ENCODE data around the gene CENPA.
"Not testable (repeated sequence)": the region's sequence is repeated elsewhere in the genome, so short reads cannot be mapped to it uniquely, and the experiment has no call there.

Gene CENPA

GRCh38 chr2:26785431-26786206 is at the start of gene CENPA:
Gene CENPA (plus strand): TSS chr2:26786056. CDS start chr2:26786197, 141 bp downstream.
- peak; percentile 94 for DNase-seq (ENCODE audit: low read depth, low spot score)

GRCh38 chr2:26737221-26737620 is 48.6 kb upstream of the CENPA start:
- no peak for DNase-seq (ENCODE audit: low read depth, low spot score)

GRCh38 chr2:26738481-26738880 is 47.4 kb upstream of the CENPA start:
- no peak for DNase-seq (ENCODE audit: low read depth, low spot score)

- no peak for DNase-seq (ENCODE audit: low read depth, low spot score)
Measured at GRCh38 chr2:26739514-26739913, 46.3 kb upstream of the CENPA start.

DNA sequence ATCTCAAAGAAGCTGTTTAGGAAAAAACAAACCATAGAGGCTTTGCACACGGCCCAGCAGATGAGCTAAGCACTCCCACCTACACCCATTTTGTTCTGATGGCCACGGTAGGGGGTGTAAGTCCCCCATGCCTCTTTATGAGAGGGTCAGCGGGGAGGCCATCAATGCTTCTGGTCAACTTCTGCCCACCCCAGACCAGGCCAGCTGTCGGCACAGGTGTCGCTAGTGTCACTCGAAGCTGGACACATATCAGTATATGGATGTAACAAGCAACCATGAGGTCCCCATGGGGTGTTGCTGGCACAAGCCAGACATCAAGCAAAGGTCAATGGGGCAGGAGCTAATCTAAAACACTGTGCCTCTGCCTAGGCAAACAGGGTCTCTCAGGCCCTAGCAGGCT is 45.5 kb upstream of the CENPA start:
- no peak for DNase-seq (ENCODE audit: low read depth, low spot score)

GRCh38 chr2:26740890-26741302 is 45.0 kb upstream of the CENPA start:
- no peak for DNase-seq (ENCODE audit: low read depth, low spot score)

DNA sequence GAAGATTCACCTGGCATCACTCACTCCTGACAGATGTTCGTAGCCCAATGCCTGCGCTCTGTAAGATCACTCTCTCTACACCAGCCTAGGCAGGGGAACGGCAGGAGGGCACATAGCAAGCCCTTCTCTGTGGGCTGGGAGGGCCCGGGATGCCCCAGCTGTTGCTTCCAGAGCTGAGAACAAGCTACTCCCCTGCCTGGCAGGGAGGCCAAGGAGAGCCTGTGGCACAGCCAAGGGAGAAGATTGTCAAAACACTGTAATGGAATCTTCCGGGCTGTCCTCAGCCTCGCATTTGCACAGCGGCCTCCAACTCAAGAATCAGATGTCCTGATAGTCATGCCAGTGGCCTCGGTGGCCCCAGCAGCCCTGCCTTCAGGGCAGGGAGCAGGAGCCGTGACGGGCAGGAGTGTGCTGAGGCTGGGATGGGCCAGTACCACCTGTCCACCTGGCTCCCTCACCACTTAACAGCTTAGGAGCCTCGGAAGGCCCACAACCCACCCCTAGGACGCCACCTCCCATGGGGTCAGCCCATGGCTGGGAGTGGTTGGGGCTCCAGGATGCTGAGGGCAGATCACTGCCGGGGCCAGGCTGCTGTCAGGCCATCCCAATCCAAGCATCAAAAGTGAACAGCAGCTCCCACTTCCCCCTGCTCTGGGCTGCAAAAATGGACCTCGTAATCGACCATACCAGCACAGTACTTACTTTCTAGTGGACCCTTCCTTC is 43.6 kb upstream of the CENPA start:
- DNase-seq (ENCODE audit: low read depth, low spot score): no peak

GRCh38 chr2:26743852-26744251 is 42.0 kb upstream of the CENPA start:
- no peak for DNase-seq (ENCODE audit: low read depth, low spot score)

- no peak for DNase-seq (ENCODE audit: low read depth, low spot score)
Measured at GRCh38 chr2:26744953-26745352, 40.9 kb upstream of the CENPA start.

GRCh38 chr2:26745609-26746327 is 40.1 kb upstream of the CENPA start:
- peak; percentile 65 for DNase-seq (ENCODE audit: low read depth, low spot score)

GRCh38 chr2:26746934-26747333 is 38.9 kb upstream of the CENPA start:
- no peak for DNase-seq (ENCODE audit: low read depth, low spot score)

GRCh38 chr2:26749787-26750420 is 36.0 kb upstream of the CENPA start:
- not testable (repeated sequence) for DNase-seq (ENCODE audit: low read depth, low spot score)

GRCh38 chr2:26750467-26750866 is 35.4 kb upstream of the CENPA start:
- not testable (repeated sequence) for DNase-seq (ENCODE audit: low read depth, low spot score)

- DNase-seq (ENCODE audit: low read depth, low spot score): no peak
Measured at GRCh38 chr2:26752656-26753055, 33.2 kb upstream of the CENPA start.

GRCh38 chr2:26754539-26754938 is 31.3 kb upstream of the CENPA start:
- DNase-seq (ENCODE audit: low read depth, low spot score): no peak

GRCh38 chr2:26754972-26755670 is 30.7 kb upstream of the CENPA start:
- DNase-seq (ENCODE audit: low read depth, low spot score): no peak

DNA sequence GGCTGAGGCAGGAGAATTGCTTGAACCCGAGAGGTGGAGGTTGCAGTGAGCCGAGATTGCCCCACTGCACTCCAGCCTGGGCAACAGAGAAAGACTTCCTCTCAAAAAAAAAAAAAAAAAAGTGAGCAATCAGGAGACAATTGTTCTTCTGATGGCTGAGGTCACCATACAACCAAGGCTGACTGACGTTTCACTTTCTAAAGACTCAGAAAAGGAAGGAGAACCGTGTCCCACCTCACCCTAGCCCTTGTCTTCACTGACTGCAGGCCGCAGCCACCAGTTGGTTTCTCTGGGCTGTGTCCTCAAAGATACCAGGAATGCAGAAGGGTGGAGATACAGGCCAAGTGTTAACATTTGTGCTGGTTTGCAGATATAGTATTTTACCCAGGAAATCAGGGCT is 29.5 kb upstream of the CENPA start:
- DNase-seq (ENCODE audit: low read depth, low spot score): no peak

DNA sequence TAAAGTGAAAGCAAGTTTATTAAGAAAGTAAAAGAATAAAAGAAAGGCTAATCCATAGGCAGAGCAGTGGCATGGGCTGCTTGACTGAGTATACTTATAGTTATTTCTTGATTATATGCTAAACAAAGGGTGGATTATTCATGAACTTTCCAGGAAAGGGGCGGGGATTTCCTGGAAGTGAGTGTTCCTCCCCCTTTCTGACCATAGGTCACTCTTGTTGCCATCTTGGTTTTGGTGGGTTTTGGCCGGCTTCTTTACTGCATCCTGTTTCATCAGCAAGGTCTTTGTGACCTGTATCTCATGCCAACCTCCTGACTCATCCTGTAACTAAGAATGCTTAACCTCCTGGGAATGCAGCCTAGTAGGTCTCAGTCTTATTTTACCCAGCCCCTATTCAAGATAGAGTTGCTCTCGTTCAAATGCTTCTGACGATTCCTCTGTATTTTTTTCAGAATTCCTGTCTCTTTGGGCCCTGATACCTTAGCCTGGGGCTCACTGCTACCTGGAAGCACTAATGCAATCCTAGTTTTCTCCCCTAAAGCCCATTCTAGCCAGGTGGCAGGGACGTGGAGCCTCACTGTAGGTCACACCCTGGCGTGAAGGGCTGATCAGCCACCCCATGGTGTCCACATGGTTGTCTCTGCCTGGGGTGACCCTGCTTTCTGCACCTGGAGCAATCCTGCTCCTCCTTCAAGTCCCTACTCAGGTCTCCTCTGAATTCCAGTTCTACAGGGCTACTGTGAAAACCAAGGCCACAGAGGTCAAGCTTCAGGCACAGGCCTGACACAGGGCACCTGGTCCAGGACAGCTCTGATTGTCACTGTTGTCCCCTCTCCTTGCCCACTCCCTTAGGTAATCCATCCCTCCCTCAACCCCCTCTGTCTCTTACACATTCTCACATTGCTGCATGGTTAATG is 27.7 kb upstream of the CENPA start:
- no peak for DNase-seq (ENCODE audit: low read depth, low spot score)

GRCh38 chr2:26758790-26759321 is 27.0 kb upstream of the CENPA start:
- no peak for DNase-seq (ENCODE audit: low read depth, low spot score)

- no peak for DNase-seq (ENCODE audit: low read depth, low spot score)
Measured at GRCh38 chr2:26759845-26760244, 26.0 kb upstream of the CENPA start.
